Muscle of leg (tissue), 9 donors: ENCODE results near the gene KRT40. TPM values are rescaled to one million over a fixed set of nuclear protein-coding genes. Genes with fewer than 3 reads are reported as not detected.

Source experiments
- polyA plus RNA-seq, 8 donors: library from polyadenylated mRNA; unstranded; fragments of 120-200 nt; gene quantifications; one replicate each; pipeline versions ENCODE4 v1.2.1 to v1.2.3, GENCODE V29; 2013; ENCODE audit warnings: inconsistent platforms in 1 of 8, low replicate concordance in 1 of 8; ENCODE audit not compliant: insufficient read length in 8 of 8, insufficient read depth in 1 of 8
- total RNA-seq: library from RNA; stranded (reverse); fragments of 120-200 nt; gene quantifications from one replicate; pipeline ENCODE4 v1.2.4, GENCODE V29; 2013

Gene KRT40
- total and polyA plus RNA-seq, 9 donors, result 3.7 to 16.2 (median 11.0) TPM

Other genes starting within 250 kb of the KRT40 start
Only the 30 nearest of the 35 such genes appear.
- 0.18 TPM for gene KRT27, start 201.8 kb downstream of the KRT40 start, total RNA-seq
- under 1 TPM in 1 of 8 donors, not detected in 7; 0.14 TPM for gene KRT27, start 201.8 kb downstream of the KRT40 start, polyA plus RNA-seq
- gene KRT28, start 184.4 kb downstream of the KRT40 start, total RNA-seq, result not detected
- gene KRT28, start 184.4 kb downstream of the KRT40 start, polyA plus RNA-seq, result not detected
- 11.6 TPM for gene KRT10, start 161.7 kb downstream of the KRT40 start, total RNA-seq
- 100 to 1,000 TPM in 1 of 8 donors, 10 to 100 TPM in 7; 33.5 to 261 (median 47.3) TPM for gene KRT10, start 161.7 kb downstream of the KRT40 start, polyA plus RNA-seq
- not detected for gene KRT12, start 117.1 kb downstream of the KRT40 start, total RNA-seq
- gene KRT12, start 117.1 kb downstream of the KRT40 start, polyA plus RNA-seq, result 1 to 10 TPM in 1 of 8 donors, under 1 TPM in 7; 0.14 to 1.2 (median 0.22) TPM
- gene KRT20, start 99.1 kb downstream of the KRT40 start, total RNA-seq, result not detected
- gene KRT20, start 99.1 kb downstream of the KRT40 start, polyA plus RNA-seq, result under 1 TPM in 4 of 8 donors, not detected in 4; 0.13 to 0.59 (median 0.35) TPM
- gene KRT23, start 46.7 kb downstream of the KRT40 start, total RNA-seq, result 0.27 TPM
- 1 to 10 TPM in 1 of 8 donors, under 1 TPM in 6, not detected in 1; 0.08 to 6.5 (median 0.22) TPM for gene KRT23, start 46.7 kb downstream of the KRT40 start, polyA plus RNA-seq
- gene KRT39, start 17.4 kb downstream of the KRT40 start, total RNA-seq, result 3.8 TPM
- 1 to 10 TPM; 2.1 to 8.1 (median 6.3) TPM for gene KRT39, start 17.4 kb downstream of the KRT40 start, polyA plus RNA-seq
- gene KRTAP3-3, start 9.8 kb upstream of the KRT40 start, total RNA-seq, result not detected
- under 1 TPM in 1 of 8 donors, not detected in 7; 0.40 TPM for gene KRTAP3-3, start 9.8 kb upstream of the KRT40 start, polyA plus RNA-seq
- gene KRTAP3-2, start 15.6 kb upstream of the KRT40 start, total RNA-seq, result 0.18 TPM
- 1 to 10 TPM in 1 of 8 donors, under 1 TPM in 7; 0.25 to 1.6 (median 0.61) TPM for gene KRTAP3-2, start 15.6 kb upstream of the KRT40 start, polyA plus RNA-seq
- gene KRTAP3-1, start 24.8 kb upstream of the KRT40 start, total RNA-seq, result not detected
- not detected for gene KRTAP3-1, start 24.8 kb upstream of the KRT40 start, polyA plus RNA-seq
- not detected for gene KRTAP1-5, start 42.9 kb upstream of the KRT40 start, total RNA-seq
- gene KRTAP1-5, start 42.9 kb upstream of the KRT40 start, polyA plus RNA-seq, result not detected
- not detected for gene KRTAP1-4, start 45.9 kb upstream of the KRT40 start, total RNA-seq
- not detected for gene KRTAP1-4, start 45.9 kb upstream of the KRT40 start, polyA plus RNA-seq
- not detected for gene KRTAP1-3, start 50.5 kb upstream of the KRT40 start, total RNA-seq
- gene KRTAP1-3, start 50.5 kb upstream of the KRT40 start, polyA plus RNA-seq, result under 1 TPM in 2 of 8 donors, not detected in 6; 0.12 to 0.32 TPM
- gene KRTAP1-1, start 57.1 kb upstream of the KRT40 start, total RNA-seq, result not detected
- not detected for gene KRTAP1-1, start 57.1 kb upstream of the KRT40 start, polyA plus RNA-seq
- gene KRTAP2-1, start 63.0 kb upstream of the KRT40 start, total RNA-seq, result not detected
- gene KRTAP2-1, start 63.0 kb upstream of the KRT40 start, polyA plus RNA-seq, result not detected
- gene KRTAP2-2, start 70.9 kb upstream of the KRT40 start, total RNA-seq, result not detected
- not detected for gene KRTAP2-2, start 70.9 kb upstream of the KRT40 start, polyA plus RNA-seq
- gene KRTAP2-3, start 75.8 kb upstream of the KRT40 start, total RNA-seq, result not detected
- not detected for gene KRTAP2-3, start 75.8 kb upstream of the KRT40 start, polyA plus RNA-seq
- gene KRTAP2-4, start 81.6 kb upstream of the KRT40 start, total RNA-seq, result not detected
- gene KRTAP2-4, start 81.6 kb upstream of the KRT40 start, polyA plus RNA-seq, result not detected
- not detected for gene KRTAP4-7, start 99.8 kb upstream of the KRT40 start, total RNA-seq
- gene KRTAP4-7, start 99.8 kb upstream of the KRT40 start, polyA plus RNA-seq, result not detected
- gene KRTAP4-8, start 113.8 kb upstream of the KRT40 start, total RNA-seq, result not detected
- not detected for gene KRTAP4-8, start 113.8 kb upstream of the KRT40 start, polyA plus RNA-seq
- not detected for gene KRTAP4-16, start 117.9 kb upstream of the KRT40 start, total RNA-seq
- gene KRTAP4-16, start 117.9 kb upstream of the KRT40 start, polyA plus RNA-seq, result not detected
- not detected for gene KRTAP4-9, start 121.1 kb upstream of the KRT40 start, total RNA-seq
- gene KRTAP4-9, start 121.1 kb upstream of the KRT40 start, polyA plus RNA-seq, result under 1 TPM in 1 of 8 donors, not detected in 7; 0.31 TPM
- not detected for gene KRTAP4-11, start 134.0 kb upstream of the KRT40 start, total RNA-seq
- not detected for gene KRTAP4-11, start 134.0 kb upstream of the KRT40 start, polyA plus RNA-seq
- gene KRTAP4-12, start 139.9 kb upstream of the KRT40 start, total RNA-seq, result not detected
- gene KRTAP4-12, start 139.9 kb upstream of the KRT40 start, polyA plus RNA-seq, result not detected
- gene KRTAP4-6, start 156.2 kb upstream of the KRT40 start, total RNA-seq, result not detected
- gene KRTAP4-6, start 156.2 kb upstream of the KRT40 start, polyA plus RNA-seq, result not detected
- not detected for gene KRTAP4-5, start 165.5 kb upstream of the KRT40 start, total RNA-seq
- not detected for gene KRTAP4-5, start 165.5 kb upstream of the KRT40 start, polyA plus RNA-seq
- not detected for gene KRTAP4-4, start 176.4 kb upstream of the KRT40 start, total RNA-seq
- not detected for gene KRTAP4-4, start 176.4 kb upstream of the KRT40 start, polyA plus RNA-seq
- gene KRTAP4-3, start 183.9 kb upstream of the KRT40 start, total RNA-seq, result not detected
- not detected for gene KRTAP4-3, start 183.9 kb upstream of the KRT40 start, polyA plus RNA-seq
- not detected for gene KRTAP4-2, start 193.9 kb upstream of the KRT40 start, total RNA-seq
- gene KRTAP4-2, start 193.9 kb upstream of the KRT40 start, polyA plus RNA-seq, result not detected
- not detected for gene KRTAP4-1, start 200.6 kb upstream of the KRT40 start, total RNA-seq
- not detected for gene KRTAP4-1, start 200.6 kb upstream of the KRT40 start, polyA plus RNA-seq